ENCODE measurements around the gene CHCHD10. TPM values are rescaled to one million over a fixed set of nuclear protein-coding genes. Genes with fewer than 3 reads are reported as not detected.

CHCHD10 gene
- total and polyA plus RNA-seq, 2 of the 13 experiments (the other 11 are each of a cell fraction or from before 2014, with no cell fraction given): 37.0 to 62.8 TPM

DNA sequence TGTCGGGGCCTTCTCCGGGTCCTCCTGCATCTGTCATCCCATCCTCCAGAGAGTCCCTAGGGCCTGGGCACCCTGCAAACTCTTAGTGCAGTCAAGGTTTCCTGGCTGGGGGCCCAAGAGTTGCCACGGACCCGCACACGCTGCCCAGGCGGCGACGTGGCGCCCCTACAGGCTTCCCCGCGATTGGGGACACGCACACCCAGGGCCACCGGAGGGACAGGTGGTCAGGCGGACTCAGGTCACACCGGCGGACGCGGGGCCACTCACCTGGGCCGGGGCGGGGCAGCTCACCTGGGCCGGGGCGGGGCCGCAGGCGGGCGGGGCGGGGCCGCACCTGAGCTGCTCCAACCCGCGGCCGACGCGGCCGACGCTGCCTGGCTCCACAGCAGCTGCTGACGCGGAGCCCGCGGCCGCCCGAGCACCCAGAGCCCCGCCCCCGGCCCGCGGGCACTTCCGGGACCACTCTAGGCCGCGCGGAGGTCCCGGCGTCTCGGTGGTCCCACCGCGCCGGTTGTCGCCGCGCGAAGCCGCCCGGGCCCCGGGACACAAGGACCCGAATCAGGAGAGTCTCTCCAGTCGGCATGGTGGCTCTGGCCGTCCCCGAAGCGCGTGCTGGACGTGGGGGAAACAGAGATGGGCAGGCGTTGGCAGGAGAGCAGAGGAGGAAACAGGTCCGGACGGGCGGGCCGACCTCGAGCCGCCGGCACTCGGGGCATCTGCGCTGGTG lies 16.9 kb downstream of the CHCHD10 start, which contains the start of gene ZNF70 (continued):
- TF ChIP-seq SSRP1 (CRISPR knock-in tag; IDR thresholded peaks at IDR 0.05) (no peak), THAP11 (CRISPR knock-in tag; IDR thresholded peaks at IDR 0.05) (peak; percentile 66), ZNF772 (CRISPR knock-in tag; IDR thresholded peaks at IDR 0.05) (peak; percentile 46; the same call in 1 of the 2 replicates), ZEB1 (IDR thresholded peaks at IDR 0.05; ENCODE audit: insufficient replicate concordance, low read depth) (peak; percentile 98), SP2 (CRISPR knock-in tag; IDR thresholded peaks at IDR 0.05) (peak; percentile 67), RBFOX2 (IDR thresholded peaks at IDR 0.05; ENCODE audit: low read depth, low read length) (peak; percentile 91), KLF12 (CRISPR knock-in tag; IDR thresholded peaks at IDR 0.05; ENCODE audit: borderline replicate concordance) (0 out of 2 replicates have a peak, but pooled peaks have one; percentile 51), NR2C2 (CRISPR knock-in tag; IDR thresholded peaks at IDR 0.05; ENCODE audit: borderline replicate concordance) (peak; percentile 35), ZBTB7B (CRISPR knock-in tag; IDR thresholded peaks at IDR 0.05) (0 out of 2 replicates have a peak, but pooled peaks have one; percentile 21), MAZ (IDR thresholded peaks at IDR 0.05; ENCODE audit: borderline replicate concordance, low read depth, low read length) (peak; percentile 40; the same call in 1 of the 2 replicates), MAZ (CRISPR knock-in tag; IDR thresholded peaks at IDR 0.05; ENCODE audit: low read depth) (peak; percentile 84), POLR2AphosphoS5 (IDR thresholded peaks at IDR 0.05; ENCODE audit: low read depth, low read length) (peak; percentile 60), NONO (IDR thresholded peaks at IDR 0.05) (no peak), NONO (CRISPR knock-in tag; conservative IDR thresholded peaks at IDR 0.05) (peak; percentile 66), FOXK1 (CRISPR knock-in tag; IDR thresholded peaks at IDR 0.05; ENCODE audit: borderline replicate concordance, low read depth) (no peak), ZNF335 (CRISPR knock-in tag; IDR thresholded peaks at IDR 0.05) (no peak), HOXA3 (CRISPR knock-in tag; IDR thresholded peaks at IDR 0.05) (peak; percentile 74), ZNF430 (CRISPR knock-in tag; IDR thresholded peaks at IDR 0.05) (0 out of 2 replicates have a peak, but pooled peaks have one; percentile 17), BCL6 (CRISPR knock-in tag; IDR thresholded peaks at IDR 0.05) (no peak)
- TF ChIP-seq, protein P1, sequence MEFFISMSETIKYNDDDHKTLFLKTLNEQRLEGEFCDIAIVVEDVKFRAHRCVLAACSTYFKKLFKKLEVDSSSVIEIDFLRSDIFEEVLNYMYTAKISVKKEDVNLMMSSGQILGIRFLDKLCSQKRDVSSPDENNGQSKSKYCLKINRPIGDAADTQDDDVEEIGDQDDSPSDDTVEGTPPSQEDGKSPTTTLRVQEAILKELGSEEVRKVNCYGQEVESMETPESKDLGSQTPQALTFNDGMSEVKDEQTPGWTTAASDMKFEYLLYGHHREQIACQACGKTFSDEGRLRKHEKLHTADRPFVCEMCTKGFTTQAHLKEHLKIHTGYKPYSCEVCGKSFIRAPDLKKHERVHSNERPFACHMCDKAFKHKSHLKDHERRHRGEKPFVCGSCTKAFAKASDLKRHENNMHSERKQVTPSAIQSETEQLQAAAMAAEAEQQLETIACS (CRISPR knock-in tag; IDR thresholded peaks at IDR 0.05): 0 out of 2 replicates have a peak, but pooled peaks have one; percentile 10
- TF ChIP-seq, protein P2, sequence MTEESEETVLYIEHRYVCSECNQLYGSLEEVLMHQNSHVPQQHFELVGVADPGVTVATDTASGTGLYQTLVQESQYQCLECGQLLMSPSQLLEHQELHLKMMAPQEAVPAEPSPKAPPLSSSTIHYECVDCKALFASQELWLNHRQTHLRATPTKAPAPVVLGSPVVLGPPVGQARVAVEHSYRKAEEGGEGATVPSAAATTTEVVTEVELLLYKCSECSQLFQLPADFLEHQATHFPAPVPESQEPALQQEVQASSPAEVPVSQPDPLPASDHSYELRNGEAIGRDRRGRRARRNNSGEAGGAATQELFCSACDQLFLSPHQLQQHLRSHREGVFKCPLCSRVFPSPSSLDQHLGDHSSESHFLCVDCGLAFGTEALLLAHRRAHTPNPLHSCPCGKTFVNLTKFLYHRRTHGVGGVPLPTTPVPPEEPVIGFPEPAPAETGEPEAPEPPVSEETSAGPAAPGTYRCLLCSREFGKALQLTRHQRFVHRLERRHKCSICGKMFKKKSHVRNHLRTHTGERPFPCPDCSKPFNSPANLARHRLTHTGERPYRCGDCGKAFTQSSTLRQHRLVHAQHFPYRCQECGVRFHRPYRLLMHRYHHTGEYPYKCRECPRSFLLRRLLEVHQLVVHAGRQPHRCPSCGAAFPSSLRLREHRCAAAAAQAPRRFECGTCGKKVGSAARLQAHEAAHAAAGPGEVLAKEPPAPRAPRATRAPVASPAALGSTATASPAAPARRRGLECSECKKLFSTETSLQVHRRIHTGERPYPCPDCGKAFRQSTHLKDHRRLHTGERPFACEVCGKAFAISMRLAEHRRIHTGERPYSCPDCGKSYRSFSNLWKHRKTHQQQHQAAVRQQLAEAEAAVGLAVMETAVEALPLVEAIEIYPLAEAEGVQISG (CRISPR knock-in tag; IDR thresholded peaks at IDR 0.05): peak; percentile 99
- TF ChIP-seq, protein P3, sequence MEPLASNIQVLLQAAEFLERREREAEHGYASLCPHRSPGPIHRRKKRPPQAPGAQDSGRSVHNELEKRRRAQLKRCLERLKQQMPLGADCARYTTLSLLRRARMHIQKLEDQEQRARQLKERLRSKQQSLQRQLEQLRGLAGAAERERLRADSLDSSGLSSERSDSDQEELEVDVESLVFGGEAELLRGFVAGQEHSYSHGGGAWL (CRISPR knock-in tag; IDR thresholded peaks at IDR 0.05): peak; percentile 51; the same call in 1 of the 2 replicates
- TF ChIP-seq, protein P4, sequence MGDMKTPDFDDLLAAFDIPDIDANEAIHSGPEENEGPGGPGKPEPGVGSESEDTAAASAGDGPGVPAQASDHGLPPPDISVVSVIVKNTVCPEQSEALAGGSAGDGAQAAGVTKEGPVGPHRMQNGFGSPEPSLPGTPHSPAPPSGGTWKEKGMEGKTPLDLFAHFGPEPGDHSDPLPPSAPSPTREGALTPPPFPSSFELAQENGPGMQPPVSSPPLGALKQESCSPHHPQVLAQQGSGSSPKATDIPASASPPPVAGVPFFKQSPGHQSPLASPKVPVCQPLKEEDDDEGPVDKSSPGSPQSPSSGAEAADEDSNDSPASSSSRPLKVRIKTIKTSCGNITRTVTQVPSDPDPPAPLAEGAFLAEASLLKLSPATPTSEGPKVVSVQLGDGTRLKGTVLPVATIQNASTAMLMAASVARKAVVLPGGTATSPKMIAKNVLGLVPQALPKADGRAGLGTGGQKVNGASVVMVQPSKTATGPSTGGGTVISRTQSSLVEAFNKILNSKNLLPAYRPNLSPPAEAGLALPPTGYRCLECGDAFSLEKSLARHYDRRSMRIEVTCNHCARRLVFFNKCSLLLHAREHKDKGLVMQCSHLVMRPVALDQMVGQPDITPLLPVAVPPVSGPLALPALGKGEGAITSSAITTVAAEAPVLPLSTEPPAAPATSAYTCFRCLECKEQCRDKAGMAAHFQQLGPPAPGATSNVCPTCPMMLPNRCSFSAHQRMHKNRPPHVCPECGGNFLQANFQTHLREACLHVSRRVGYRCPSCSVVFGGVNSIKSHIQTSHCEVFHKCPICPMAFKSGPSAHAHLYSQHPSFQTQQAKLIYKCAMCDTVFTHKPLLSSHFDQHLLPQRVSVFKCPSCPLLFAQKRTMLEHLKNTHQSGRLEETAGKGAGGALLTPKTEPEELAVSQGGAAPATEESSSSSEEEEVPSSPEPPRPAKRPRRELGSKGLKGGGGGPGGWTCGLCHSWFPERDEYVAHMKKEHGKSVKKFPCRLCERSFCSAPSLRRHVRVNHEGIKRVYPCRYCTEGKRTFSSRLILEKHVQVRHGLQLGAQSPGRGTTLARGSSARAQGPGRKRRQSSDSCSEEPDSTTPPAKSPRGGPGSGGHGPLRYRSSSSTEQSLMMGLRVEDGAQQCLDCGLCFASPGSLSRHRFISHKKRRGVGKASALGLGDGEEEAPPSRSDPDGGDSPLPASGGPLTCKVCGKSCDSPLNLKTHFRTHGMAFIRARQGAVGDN (CRISPR knock-in tag; IDR thresholded peaks at IDR 0.05): peak; percentile 91
